G401 (cell line): ENCODE data around the gene DLG2. TPM values are rescaled to one million over a fixed set of nuclear protein-coding genes. Genes with fewer than 3 reads are reported as not detected.

ENCODE experiments used
- DNase-seq: peaks from one replicate; pipeline ENCODE4 v3.0.0-alpha.2; 2015; ENCODE audit warnings: low spot score
- in situ Hi-C: cut with HindIII; loops from 2 replicates; pipeline ENCODE4 v1.10.0; 2016; ENCODE audit warnings: low sequenced_read_pairs, mixed read lengths
- total RNA-seq: library from RNA; depleted of rRNA; stranded (reverse); fragments of >200 nt; shearing (Covaris generic); gene quantifications from 2 replicates; pipeline ENCODE4 v1.2.3, GENCODE V29; 2014

DLG2 gene
- total RNA-seq, 1 experiment from 2014 or later, result 3.8 TPM

DNA sequence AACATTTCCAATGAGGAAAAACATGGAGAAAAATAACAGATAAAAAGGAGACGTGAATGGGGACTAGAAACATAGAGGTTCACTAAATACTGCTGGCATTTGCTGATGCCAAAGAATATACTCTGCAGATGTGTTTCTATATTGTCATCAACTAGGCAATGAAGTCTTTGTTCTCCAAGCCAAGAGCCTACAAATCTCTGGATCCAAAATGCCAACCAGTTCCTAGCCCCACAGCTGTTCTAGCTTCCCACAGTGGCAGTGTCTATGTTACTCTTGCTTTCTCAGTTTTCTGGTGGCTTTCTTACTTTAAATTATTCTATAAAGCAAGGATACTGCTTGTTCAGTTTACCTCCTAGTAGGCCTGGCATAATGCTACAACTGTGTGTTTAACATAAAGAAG lies 1363.1 kb downstream of the DLG2 start:
- in situ Hi-C loops, result no loop called here
- no peak for DNase-seq

DNA sequence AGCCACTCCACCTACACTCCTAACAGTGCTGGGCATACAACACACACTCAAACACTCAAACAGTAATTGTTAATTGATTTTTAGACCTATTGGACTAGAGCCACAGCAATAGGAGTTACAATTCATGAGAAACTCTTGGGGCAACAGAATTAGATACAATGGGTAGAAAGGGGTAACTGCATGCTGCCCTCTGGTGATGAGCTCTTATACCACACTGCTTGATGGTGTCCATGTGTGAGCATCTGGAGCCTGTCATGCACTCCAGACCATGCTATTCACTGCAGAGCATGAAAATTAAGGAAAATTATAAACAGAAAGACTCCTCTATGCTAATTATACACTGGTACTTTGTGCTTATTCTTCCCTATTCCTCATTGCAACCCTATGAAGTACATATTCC lies 1365.4 kb downstream of the DLG2 start:
- in situ Hi-C loops, result no loop called here
- no peak for DNase-seq

GRCh38 chr11:84260862-84261261 lies 1366.3 kb downstream of the DLG2 start:
- in situ Hi-C loops, result no loop called here
- DNase-seq, result peak; percentile 27

GRCh38 chr11:84256618-84257017 lies 1370.5 kb downstream of the DLG2 start:
- in situ Hi-C loops, result no loop called here
- DNase-seq, result no peak

DNA sequence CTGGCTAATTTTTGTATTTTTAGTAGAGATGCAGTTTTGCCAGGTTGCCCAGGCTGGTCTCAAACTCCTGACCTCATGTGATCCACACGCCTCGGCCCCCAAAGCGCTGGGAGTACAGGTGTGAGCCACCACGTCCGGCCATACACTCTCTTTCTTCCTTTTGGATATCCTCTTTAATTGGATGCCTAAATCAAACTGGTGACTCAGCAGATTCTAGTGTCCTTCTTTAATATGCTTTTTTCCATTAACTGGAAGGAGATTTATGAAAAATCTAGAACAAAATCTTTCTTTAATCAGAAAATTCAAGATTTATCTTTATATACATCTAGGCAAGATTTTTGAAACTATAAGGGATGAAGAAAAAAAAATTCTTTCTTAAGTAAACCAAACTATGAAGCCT lies 1371.7 kb downstream of the DLG2 start:
- no peak for DNase-seq
- in situ Hi-C loops, result no loop called here

GRCh38 chr11:84250834-84251613 lies 1376.1 kb downstream of the DLG2 start:
- DNase-seq, result no peak
- in situ Hi-C loops, result no loop called here

- no peak for DNase-seq
- in situ Hi-C loops, result no loop called here
These were observed 1377.6 kb downstream of the DLG2 start for GRCh38 chr11:84249344-84250135.

DNA sequence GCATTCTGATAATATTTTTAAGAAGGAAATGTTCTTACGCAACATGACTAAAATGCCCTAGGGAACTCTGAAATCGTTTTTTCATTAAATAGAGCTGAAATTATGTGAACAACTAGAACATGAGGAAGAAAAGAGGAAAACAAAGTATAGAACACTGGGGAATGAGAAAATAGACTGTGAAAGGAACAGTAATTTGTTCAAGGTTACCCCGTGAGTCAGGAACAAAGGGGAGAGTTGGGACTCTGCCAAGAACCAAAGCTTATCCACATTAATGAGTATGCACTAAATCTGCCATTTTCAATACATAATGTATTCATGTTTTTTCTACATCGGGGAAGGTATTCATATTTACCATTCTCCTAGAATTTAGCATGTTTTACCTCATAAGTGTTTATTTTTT lies 1379.2 kb downstream of the DLG2 start:
- no peak for DNase-seq
- in situ Hi-C loops, result no loop called here

GRCh38 chr11:84247129-84247528 lies 1380.0 kb downstream of the DLG2 start:
- in situ Hi-C loops, result no loop called here
- no peak for DNase-seq

GRCh38 chr11:84243629-84244263 lies 1383.4 kb downstream of the DLG2 start:
- in situ Hi-C loops, result no loop called here

GRCh38 chr11:84241343-84242131 lies 1385.6 kb downstream of the DLG2 start:
- in situ Hi-C loops, result no loop called here
- DNase-seq, result no peak

More at GRCh38 chr11:84243629-84244263, 1383.4 kb downstream of the DLG2 start:
- no peak for DNase-seq

DNA sequence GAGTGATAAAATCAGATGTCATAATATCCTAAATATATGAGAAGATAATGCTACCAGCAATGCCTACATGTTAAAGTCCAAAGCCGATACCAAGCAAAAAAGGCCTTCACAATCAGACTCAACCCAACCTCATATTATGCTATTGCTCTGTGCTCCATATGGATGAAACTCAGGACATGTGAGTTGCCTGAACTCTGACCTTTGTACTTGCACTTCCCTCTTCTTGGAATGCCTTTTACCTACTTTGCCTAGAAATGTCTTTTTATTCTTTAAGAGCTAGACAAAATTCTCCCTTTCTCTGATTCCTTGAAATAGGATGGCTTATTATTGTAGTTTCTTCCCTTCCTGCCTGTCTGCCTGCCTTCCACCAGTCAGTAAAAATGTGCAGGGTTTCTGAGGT lies 1386.3 kb downstream of the DLG2 start:
- in situ Hi-C loops, result no loop called here
- DNase-seq, result no peak

- no peak for DNase-seq
- in situ Hi-C loops, result no loop called here
These were observed 1390.7 kb downstream of the DLG2 start for GRCh38 chr11:84236436-84236835.

- DNase-seq, result no peak
- in situ Hi-C loops, result no loop called here
These were observed 1392.5 kb downstream of the DLG2 start for GRCh38 chr11:84234462-84235202.

GRCh38 chr11:84234011-84234410 lies 1393.1 kb downstream of the DLG2 start:
- in situ Hi-C loops, result no loop called here
- no peak for DNase-seq

DNA sequence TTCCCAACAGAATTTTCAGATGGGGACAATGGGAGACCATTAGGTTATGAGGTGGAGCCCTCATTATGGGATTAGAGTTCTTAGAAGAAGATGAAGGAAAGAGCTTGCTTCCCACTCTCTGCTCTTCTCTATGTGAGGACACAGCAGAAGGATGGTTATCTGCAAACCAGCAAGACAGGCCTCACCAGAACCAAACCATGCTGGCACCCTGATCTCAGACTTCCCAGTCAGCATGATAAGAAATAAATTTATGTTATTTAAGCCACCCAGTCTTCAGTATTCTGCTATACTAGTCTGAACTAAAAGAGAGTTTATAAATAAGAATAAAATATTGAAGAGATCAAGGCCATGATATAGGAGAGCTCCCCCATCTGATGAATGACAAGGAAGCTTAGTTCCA lies 1394.6 kb downstream of the DLG2 start:
- in situ Hi-C loops, result no loop called here
- no peak for DNase-seq

DNA sequence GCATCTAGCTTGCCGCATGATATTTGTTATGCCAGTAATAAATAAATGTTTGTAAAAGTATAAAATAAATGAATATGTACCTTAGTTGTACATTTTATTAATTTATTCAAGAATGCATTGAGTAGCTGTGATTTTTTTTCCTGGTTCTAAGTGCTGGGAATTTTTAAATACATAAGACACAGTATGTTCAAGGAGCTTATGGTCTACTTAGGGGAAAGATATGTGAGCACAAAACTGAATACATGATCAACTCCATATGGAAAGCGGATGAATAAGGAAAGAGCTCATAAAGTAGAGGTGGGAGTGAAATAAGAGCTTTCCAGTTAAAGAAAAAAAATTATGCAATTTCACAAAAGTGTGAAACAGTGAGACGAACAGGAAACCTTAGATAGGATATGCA lies 1396.7 kb downstream of the DLG2 start:
- no peak for DNase-seq
- in situ Hi-C loops, result no loop called here

DNA sequence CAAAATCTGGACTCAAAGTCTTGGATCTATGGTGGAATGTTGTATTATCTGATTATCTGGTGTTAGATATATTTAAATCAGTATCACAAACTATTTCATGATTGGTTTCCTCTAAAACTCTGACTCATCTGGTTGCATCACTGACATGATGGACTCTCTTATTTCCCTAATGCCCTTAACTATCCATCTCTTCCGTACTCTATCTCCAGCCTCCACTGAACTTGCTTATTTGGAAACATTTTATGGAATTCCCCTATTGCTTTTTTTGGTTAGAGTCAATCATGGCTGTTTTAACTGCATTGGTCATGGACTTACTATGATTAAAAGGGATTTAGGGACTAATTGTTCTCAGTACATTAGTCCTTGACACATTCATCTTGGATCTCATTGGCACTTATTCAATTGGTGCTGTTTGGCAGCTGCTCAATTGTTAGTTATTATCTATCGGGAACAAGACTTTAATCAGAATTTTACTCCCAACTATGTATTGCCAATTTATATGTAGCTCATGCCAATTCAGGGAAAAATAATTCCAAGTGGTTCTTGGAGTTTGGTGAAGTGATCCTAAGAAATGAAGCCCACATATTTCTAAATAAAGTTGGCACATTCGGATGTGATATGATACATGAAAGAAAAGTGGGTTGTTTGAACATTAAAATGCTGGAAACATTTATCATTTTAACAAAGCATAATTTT lies 1399.0 kb downstream of the DLG2 start:
- in situ Hi-C loops, result no loop called here
- DNase-seq, result no peak
